Measurements from ENCODE around the gene MTO1.

The MTO1 gene

DNA sequence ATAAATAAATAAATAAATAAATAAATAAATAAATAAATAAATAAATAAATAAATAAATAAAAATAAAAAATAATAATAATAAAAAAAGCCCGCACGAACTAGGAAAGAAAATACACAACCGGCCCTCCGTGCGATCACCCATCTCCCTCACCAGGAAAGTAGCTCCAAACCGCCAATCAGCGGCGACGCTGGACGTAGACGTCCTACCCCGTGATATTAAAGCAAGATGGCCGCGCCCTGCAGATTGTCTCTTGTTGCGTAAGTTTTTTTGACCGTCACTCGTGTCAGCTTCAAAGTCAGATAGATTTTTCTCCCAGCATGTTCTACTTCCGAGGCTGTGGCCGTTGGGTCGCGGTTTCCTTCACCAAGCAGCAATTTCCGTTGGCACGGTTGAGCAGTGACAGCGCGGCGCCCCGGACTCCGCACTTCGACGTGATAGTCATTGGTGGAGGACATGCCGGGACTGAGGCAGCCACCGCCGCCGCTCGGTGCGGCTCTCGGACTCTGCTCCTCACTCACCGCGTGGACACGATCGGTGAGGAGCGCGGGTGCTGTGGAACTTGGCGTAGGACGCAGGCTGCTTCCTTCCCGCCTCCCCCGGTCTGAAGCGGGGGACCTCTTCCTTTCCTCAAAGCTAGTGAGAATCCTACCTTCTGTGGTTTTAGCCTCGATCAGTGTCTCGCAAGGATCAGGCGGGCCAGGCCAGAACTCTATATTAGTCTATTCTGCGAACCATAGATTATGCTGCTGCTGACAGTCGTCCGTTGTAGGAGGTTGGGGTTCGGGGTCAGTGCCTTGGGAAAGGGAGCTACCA, at the start of gene MTO1 (continued):
- TF ChIP-seq, protein P1, sequence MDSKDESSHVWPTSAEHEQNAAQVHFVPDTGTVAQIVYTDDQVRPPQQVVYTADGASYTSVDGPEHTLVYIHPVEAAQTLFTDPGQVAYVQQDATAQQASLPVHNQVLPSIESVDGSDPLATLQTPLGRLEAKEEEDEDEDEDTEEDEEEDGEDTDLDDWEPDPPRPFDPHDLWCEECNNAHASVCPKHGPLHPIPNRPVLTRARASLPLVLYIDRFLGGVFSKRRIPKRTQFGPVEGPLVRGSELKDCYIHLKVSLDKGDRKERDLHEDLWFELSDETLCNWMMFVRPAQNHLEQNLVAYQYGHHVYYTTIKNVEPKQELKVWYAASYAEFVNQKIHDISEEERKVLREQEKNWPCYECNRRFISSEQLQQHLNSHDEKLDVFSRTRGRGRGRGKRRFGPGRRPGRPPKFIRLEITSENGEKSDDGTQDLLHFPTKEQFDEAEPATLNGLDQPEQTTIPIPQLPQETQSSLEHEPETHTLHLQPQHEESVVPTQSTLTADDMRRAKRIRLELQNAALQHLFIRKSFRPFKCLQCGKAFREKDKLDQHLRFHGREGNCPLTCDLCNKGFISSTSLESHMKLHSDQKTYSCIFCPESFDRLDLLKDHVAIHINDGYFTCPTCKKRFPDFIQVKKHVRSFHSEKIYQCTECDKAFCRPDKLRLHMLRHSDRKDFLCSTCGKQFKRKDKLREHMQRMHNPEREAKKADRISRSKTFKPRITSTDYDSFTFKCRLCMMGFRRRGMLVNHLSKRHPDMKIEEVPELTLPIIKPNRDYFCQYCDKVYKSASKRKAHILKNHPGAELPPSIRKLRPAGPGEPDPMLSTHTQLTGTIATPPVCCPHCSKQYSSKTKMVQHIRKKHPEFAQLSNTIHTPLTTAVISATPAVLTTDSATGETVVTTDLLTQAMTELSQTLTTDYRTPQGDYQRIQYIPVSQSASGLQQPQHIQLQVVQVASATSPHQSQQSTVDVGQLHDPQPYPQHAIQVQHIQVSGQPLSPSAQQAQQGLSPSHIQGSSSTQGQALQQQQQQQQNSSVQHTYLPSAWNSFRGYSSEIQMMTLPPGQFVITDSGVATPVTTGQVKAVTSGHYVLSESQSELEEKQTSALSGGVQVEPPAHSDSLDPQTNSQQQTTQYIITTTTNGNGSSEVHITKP (tag by site-specific recombination; IDR thresholded peaks at IDR 0.05): peak; percentile 97
- TF ChIP-seq ZFP69B (tag by site-specific recombination; IDR thresholded peaks at IDR 0.05) (no peak; the same call in 1 of the 2 replicates), ZNF629 (tag by site-specific recombination; IDR thresholded peaks at IDR 0.05) (peak; percentile 88), ZNF2 (tag by site-specific recombination; IDR thresholded peaks at IDR 0.05) (peak; percentile 69), KLF1 (tag by site-specific recombination; IDR thresholded peaks at IDR 0.05) (no peak), ZNF175 (tag by site-specific recombination; IDR thresholded peaks at IDR 0.05) (no peak), ZNF184 (tag by site-specific recombination; IDR thresholded peaks at IDR 0.05) (no peak), ZSCAN30 (tag by site-specific recombination; IDR thresholded peaks at IDR 0.05) (no peak), ZFP41 (tag by site-specific recombination; IDR thresholded peaks at IDR 0.05; ENCODE audit: borderline replicate concordance) (no peak), ZXDB (tag by site-specific recombination; IDR thresholded peaks at IDR 0.05) (peak; percentile 96), GLI2 (tag by site-specific recombination; IDR thresholded peaks at IDR 0.05; ENCODE audit: borderline replicate concordance, low read depth) (peak; percentile 84; the same call in 1 of the 2 replicates), ZNF266 (tag by site-specific recombination; IDR thresholded peaks at IDR 0.05; ENCODE audit: low read depth) (peak; percentile 99), YY1 (tag by site-specific recombination; IDR thresholded peaks at IDR 0.05) (peak; percentile 89), ZNF701 (tag by site-specific recombination; IDR thresholded peaks at IDR 0.05) (no peak), ZNF610 (tag by site-specific recombination; IDR thresholded peaks at IDR 0.05; ENCODE audit: borderline replicate concordance) (peak; percentile 61; the same call in 1 of the 2 replicates), ZNF792 (tag by site-specific recombination; IDR thresholded peaks at IDR 0.05) (no peak), ZNF660 (tag by site-specific recombination; IDR thresholded peaks at IDR 0.05) (peak; percentile 61; the same call in 1 of the 2 replicates), ZNF624 (tag by site-specific recombination; IDR thresholded peaks at IDR 0.05) (no peak), ZNF248 (tag by site-specific recombination; IDR thresholded peaks at IDR 0.05) (no peak), ZNF140 (tag by site-specific recombination; IDR thresholded peaks at IDR 0.05) (peak; percentile 96), ZNF302 (tag by site-specific recombination; IDR thresholded peaks at IDR 0.05; ENCODE audit: low read depth) (peak; percentile 60; the same call in 1 of the 2 replicates)
- TF ChIP-seq, protein P2, sequence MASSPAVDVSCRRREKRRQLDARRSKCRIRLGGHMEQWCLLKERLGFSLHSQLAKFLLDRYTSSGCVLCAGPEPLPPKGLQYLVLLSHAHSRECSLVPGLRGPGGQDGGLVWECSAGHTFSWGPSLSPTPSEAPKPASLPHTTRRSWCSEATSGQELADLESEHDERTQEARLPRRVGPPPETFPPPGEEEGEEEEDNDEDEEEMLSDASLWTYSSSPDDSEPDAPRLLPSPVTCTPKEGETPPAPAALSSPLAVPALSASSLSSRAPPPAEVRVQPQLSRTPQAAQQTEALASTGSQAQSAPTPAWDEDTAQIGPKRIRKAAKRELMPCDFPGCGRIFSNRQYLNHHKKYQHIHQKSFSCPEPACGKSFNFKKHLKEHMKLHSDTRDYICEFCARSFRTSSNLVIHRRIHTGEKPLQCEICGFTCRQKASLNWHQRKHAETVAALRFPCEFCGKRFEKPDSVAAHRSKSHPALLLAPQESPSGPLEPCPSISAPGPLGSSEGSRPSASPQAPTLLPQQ (tag by site-specific recombination; IDR thresholded peaks at IDR 0.05): peak; percentile 43; the same call in 1 of the 2 replicates
- TF ChIP-seq, protein P3, sequence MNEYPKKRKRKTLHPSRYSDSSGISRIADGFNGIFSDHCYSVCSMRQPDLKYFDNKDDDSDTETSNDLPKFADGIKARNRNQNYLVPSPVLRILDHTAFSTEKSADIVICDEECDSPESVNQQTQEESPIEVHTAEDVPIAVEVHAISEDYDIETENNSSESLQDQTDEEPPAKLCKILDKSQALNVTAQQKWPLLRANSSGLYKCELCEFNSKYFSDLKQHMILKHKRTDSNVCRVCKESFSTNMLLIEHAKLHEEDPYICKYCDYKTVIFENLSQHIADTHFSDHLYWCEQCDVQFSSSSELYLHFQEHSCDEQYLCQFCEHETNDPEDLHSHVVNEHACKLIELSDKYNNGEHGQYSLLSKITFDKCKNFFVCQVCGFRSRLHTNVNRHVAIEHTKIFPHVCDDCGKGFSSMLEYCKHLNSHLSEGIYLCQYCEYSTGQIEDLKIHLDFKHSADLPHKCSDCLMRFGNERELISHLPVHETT (tag by site-specific recombination; IDR thresholded peaks at IDR 0.05): peak; percentile 91
- TF ChIP-seq, protein P4, sequence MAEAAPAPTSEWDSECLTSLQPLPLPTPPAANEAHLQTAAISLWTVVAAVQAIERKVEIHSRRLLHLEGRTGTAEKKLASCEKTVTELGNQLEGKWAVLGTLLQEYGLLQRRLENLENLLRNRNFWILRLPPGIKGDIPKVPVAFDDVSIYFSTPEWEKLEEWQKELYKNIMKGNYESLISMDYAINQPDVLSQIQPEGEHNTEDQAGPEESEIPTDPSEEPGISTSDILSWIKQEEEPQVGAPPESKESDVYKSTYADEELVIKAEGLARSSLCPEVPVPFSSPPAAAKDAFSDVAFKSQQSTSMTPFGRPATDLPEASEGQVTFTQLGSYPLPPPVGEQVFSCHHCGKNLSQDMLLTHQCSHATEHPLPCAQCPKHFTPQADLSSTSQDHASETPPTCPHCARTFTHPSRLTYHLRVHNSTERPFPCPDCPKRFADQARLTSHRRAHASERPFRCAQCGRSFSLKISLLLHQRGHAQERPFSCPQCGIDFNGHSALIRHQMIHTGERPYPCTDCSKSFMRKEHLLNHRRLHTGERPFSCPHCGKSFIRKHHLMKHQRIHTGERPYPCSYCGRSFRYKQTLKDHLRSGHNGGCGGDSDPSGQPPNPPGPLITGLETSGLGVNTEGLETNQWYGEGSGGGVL (tag by site-specific recombination; IDR thresholded peaks at IDR 0.05): no peak
- TF ChIP-seq, protein P5, sequence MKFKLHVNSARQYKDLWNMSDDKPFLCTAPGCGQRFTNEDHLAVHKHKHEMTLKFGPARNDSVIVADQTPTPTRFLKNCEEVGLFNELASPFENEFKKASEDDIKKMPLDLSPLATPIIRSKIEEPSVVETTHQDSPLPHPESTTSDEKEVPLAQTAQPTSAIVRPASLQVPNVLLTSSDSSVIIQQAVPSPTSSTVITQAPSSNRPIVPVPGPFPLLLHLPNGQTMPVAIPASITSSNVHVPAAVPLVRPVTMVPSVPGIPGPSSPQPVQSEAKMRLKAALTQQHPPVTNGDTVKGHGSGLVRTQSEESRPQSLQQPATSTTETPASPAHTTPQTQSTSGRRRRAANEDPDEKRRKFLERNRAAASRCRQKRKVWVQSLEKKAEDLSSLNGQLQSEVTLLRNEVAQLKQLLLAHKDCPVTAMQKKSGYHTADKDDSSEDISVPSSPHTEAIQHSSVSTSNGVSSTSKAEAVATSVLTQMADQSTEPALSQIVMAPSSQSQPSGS (tag by site-specific recombination; IDR thresholded peaks at IDR 0.05; ENCODE audit: low read depth): no peak
- TF ChIP-seq, protein P6, sequence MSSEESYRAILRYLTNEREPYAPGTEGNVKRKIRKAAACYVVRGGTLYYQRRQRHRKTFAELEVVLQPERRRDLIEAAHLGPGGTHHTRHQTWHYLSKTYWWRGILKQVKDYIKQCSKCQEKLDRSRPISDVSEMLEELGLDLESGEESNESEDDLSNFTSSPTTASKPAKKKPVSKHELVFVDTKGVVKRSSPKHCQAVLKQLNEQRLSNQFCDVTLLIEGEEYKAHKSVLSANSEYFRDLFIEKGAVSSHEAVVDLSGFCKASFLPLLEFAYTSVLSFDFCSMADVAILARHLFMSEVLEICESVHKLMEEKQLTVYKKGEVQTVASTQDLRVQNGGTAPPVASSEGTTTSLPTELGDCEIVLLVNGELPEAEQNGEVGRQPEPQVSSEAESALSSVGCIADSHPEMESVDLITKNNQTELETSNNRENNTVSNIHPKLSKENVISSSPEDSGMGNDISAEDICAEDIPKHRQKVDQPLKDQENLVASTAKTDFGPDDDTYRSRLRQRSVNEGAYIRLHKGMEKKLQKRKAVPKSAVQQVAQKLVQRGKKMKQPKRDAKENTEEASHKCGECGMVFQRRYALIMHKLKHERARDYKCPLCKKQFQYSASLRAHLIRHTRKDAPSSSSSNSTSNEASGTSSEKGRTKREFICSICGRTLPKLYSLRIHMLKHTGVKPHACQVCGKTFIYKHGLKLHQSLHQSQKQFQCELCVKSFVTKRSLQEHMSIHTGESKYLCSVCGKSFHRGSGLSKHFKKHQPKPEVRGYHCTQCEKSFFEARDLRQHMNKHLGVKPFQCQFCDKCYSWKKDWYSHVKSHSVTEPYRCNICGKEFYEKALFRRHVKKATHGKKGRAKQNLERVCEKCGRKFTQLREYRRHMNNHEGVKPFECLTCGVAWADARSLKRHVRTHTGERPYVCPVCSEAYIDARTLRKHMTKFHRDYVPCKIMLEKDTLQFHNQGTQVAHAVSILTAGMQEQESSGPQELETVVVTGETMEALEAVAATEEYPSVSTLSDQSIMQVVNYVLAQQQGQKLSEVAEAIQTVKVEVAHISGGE (tag by site-specific recombination; conservative IDR thresholded peaks at IDR 0.05; ENCODE audit: low read depth): peak; percentile 94

Data from HEK293 (cell line).